Fibroblast of mammary gland (primary cell): ENCODE measurements around the gene ZCWPW2.
A peak's percentile ranks its signal among the peaks of the same experiment; 100 is the strongest.

Source experiments
- DNase-seq: peaks from one replicate; pipeline ENCODE4 v3.0.0-alpha.2; 2010; ENCODE audit warnings: low read depth
- H3K4me3 ChIP-seq: 2 replicates; pipeline ENCODE4 v1.5.1; 2011; ENCODE audit warnings: low read depth, mild to moderate bottlenecking, low read length, moderate library complexity; ENCODE audit not compliant: control insufficient read depth
- TF ChIP-seq, protein P1 (sequence below): conservative IDR thresholded peaks from 2 replicates; pipeline ENCODE4 v1.5.1; 2011; ENCODE audit warnings: low read depth, low read length, inconsistent platforms; ENCODE audit not compliant: control insufficient read depth, insufficient read depth

ZCWPW2 gene

GRCh38 chr3:28334552-28334951 is 14.0 kb upstream of the ZCWPW2 start:
- no peak overlapping the region for H3K4me3 ChIP-seq
- DNase-seq, result peak; percentile 26
- TF ChIP-seq, protein P1, sequence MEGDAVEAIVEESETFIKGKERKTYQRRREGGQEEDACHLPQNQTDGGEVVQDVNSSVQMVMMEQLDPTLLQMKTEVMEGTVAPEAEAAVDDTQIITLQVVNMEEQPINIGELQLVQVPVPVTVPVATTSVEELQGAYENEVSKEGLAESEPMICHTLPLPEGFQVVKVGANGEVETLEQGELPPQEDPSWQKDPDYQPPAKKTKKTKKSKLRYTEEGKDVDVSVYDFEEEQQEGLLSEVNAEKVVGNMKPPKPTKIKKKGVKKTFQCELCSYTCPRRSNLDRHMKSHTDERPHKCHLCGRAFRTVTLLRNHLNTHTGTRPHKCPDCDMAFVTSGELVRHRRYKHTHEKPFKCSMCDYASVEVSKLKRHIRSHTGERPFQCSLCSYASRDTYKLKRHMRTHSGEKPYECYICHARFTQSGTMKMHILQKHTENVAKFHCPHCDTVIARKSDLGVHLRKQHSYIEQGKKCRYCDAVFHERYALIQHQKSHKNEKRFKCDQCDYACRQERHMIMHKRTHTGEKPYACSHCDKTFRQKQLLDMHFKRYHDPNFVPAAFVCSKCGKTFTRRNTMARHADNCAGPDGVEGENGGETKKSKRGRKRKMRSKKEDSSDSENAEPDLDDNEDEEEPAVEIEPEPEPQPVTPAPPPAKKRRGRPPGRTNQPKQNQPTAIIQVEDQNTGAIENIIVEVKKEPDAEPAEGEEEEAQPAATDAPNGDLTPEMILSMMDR, result peak; percentile 23

DNA sequence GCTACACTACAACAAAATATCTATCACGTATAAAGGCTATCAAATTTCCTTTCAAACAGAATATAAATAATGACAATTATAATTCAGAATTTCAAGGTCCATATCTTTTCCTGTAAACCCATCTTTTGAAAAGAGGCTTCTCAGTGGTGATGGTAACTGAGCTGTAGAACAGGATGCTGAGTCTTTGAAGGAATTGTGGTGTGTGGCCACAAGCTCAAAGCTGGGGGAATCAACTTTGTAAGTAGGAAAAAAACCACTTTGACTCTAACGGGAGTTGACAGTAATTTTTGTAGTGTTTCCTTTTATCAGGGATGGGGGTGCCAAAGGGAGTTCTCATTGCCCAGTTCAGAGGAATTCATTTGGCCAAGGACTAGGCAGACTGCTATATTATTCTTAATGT is 13.3 kb upstream of the ZCWPW2 start:
- TF ChIP-seq, protein P1, result no peak
- no peak for DNase-seq
- H3K4me3 ChIP-seq, result no peak overlapping the region

DNA sequence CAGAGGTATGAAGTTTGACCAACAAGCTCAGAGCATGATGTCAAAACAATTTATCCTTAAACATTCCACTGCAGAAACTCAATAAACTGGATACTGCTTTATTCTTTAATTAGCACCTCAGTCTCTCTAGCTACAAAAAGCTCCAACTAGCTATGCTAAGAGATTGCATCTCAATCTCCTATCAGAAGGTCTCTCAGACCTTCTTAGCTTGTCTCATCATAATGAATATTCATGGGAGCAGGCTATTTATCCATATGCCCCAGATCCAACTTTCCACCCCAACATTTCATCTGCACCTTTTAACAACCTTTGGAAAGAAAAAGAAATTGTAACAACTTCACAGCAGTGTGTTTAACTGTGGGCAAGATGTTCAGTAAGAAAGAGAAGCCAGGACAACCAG is 11.3 kb upstream of the ZCWPW2 start:
- TF ChIP-seq, protein P1, result no peak
- no peak overlapping the region for H3K4me3 ChIP-seq
- no peak for DNase-seq

- H3K4me3 ChIP-seq, result no peak overlapping the region
- no peak for DNase-seq
- TF ChIP-seq, protein P1, result no peak
Observed at GRCh38 chr3:28343144-28343543, 5.4 kb upstream of the ZCWPW2 start.

GRCh38 chr3:28345690-28346089 is 2.8 kb upstream of the ZCWPW2 start:
- DNase-seq, result no peak
- TF ChIP-seq, protein P1, result no peak
- no peak overlapping the region for H3K4me3 ChIP-seq

DNA sequence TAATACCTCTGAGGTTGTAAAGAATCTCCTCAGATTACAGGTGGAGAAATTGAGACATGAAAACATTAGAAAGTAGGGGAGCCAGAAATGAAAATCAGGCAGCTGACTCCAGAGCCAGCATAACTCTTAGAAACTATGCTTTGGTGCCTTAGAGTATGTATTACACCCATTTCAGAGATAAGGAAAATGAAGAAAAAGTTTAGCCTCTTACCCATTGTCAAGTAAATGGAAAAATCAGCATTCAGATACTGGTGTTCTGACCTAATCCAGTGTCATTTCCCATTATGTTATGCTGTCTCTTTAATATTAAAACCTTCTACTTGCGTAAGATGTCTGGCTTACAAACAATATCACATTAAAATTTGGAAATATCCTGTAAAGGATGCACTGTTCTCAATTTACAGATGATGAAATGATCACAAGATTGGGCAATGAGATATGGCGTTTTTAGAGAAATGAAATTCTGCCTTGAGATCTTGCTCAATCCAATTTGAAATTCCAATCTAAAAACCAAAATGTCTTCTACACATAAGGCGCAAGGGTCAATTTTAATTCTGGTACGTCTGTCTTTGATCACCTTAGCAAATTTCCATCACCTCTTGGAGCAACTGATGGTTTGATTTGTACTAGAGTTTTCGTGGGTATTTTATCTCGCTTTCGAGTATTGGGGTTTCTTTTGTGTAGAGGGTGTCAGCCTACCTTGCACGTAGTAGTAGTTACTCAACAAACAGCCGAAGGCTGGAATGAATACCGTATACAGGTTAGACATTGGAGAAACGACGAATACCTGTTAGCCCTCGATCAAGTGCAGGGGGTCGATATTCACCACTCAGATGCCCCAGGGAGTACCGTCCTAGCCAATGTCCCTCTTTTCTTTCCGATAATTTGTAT is 902 bp upstream of the ZCWPW2 start:
- peak; percentile 90 for DNase-seq
- peak overlapping the region; percentile 90 for H3K4me3 ChIP-seq
- TF ChIP-seq, protein P1, result no peak
